GM12878 (cell line): ENCODE results near the gene SUFU. TPM values are rescaled to one million over a fixed set of nuclear protein-coding genes. Genes with fewer than 3 reads are reported as not detected.

Source experiments
- ATAC-seq: fragments of 200-7000 bp; cut with Tn5 transposase; 3 replicates; pipeline ENCODE4 v1.9.1; 2020; ENCODE audit warnings: mild to moderate bottlenecking, moderate library complexity
- BruUV-seq: library from RNA; stranded (reverse); fragments of 400-500 nt; replicated peaks from 2 replicates; lab custom pipeline; 2021; lab: Mats Ljungman, UMichigan
- CTCF ChIA-PET: fragments of 300-600 bp; sonication (Branson Sonifier 250); formaldehyde crosslinking; extraction: SDS; loops from one replicate; lab custom pipeline; 2021; ENCODE audit warnings: inconsistent platforms; lab: Yijun Ruan, JAX
- POLR2A ChIA-PET: fragments of 350-600 bp; formaldehyde crosslinking; extraction: SDS; loops from one replicate; lab custom pipeline; 2021; ENCODE audit warnings: inconsistent platforms; lab: Charles Lee
- RAD21 ChIA-PET: fragments of 300-600 bp; sonication (Branson Sonifier 250); formaldehyde crosslinking; loops from one replicate; lab custom pipeline; 2023; ENCODE audit warnings: antibody characterized with exemption; ENCODE audit not compliant: unreplicated experiment; lab: Charles Lee
- SMC1A ChIA-PET: fragments of 300-600 bp; sonication (Branson Sonifier 250); formaldehyde crosslinking; loops from one replicate; lab custom pipeline; 2023; ENCODE audit not compliant: unreplicated experiment, uncharacterized antibody; lab: Charles Lee
- DNase-seq: peaks from one replicate; pipeline ENCODE4 v3.0.0-alpha.2; 2011; ENCODE audit warnings: low read depth, low spot score
- FAIRE-seq: peaks from 3 replicates; lab custom pipeline; 2011; peaks lifted over from hg19 to GRCh38; lab: Jason Lieb, UNC
- H2AFZ ChIP-seq: 2 replicates; pipeline ENCODE4 v1.6.0; 2011; ENCODE audit warnings: low read depth, low read length, control low read depth; ENCODE audit not compliant: control insufficient read depth
- H3K27ac ChIP-seq: 2 replicates; pipeline ENCODE4 v1.5.1; 2011; ENCODE audit warnings: control low read depth; ENCODE audit not compliant: control insufficient read depth, insufficient read depth
- H3K27me3 ChIP-seq, 2 experiments: replicated peaks in 1 of 2; 2 replicates each; pipeline versions ENCODE4 v1.6.0 to v1.6.1; 2011; ENCODE audit warnings: low read length in 1 of 2; ENCODE audit not compliant: control insufficient read depth in 2 of 2, insufficient read depth in 2 of 2
- H3K36me3 ChIP-seq, 2 experiments: 2 replicates each; pipeline ENCODE4 v1.5.1; 2011; ENCODE audit warnings: low read length in 1 of 2; ENCODE audit not compliant: control insufficient read depth in 2 of 2, insufficient read depth in 2 of 2
- H3K4me1 ChIP-seq: 2 replicates; pipeline ENCODE4 v1.6.1; 2011; ENCODE audit warnings: mild to moderate bottlenecking, low read length, moderate library complexity, mixed read lengths; ENCODE audit not compliant: control insufficient read depth, insufficient read depth
- H3K4me2 ChIP-seq: 2 replicates; pipeline ENCODE4 v1.6.0; 2011; ENCODE audit warnings: control low read depth; ENCODE audit not compliant: control insufficient read depth, insufficient read depth
- H3K4me3 ChIP-seq: fragments of 200-600 bp; sonication (generic); 2 replicates; pipeline ENCODE4 v1.5.1; 2016
- H3K79me2 ChIP-seq: 2 replicates; pipeline ENCODE4 v1.6.0; 2011; ENCODE audit warnings: low read length; ENCODE audit not compliant: control insufficient read depth, insufficient read depth
- H3K9ac ChIP-seq: 2 replicates; pipeline ENCODE4 v1.8.0; 2011; ENCODE audit warnings: low read length, control low read depth, mixed read lengths; ENCODE audit not compliant: control insufficient read depth, insufficient read depth
- H3K9me3 ChIP-seq: replicated peaks from 3 replicates; pipeline ENCODE4 v1.5.1; 2011; ENCODE audit warnings: mild to moderate bottlenecking, low read length; ENCODE audit not compliant: control insufficient read depth, insufficient read depth
- H4K20me1 ChIP-seq: 2 replicates; pipeline ENCODE4 v1.6.0; 2011; ENCODE audit not compliant: control insufficient read depth, insufficient read depth
- ASH2L ChIP-seq: fragments of 300-600, 200-600 bp; sonication (generic); IDR thresholded peaks from 2 replicates; pipeline ENCODE4 v1.6.1; 2017; ENCODE audit warnings: low read depth, mild to moderate bottlenecking, borderline replicate concordance
- ATF7 ChIP-seq: fragments of 450-650 bp; IDR thresholded peaks from 2 replicates; pipeline ENCODE4 v1.6.1; 2016; ENCODE audit warnings: low read depth, mild to moderate bottlenecking
- CBFB ChIP-seq: IDR thresholded peaks from 2 replicates; pipeline ENCODE4 v1.6.1; 2016; ENCODE audit warnings: antibody characterized with exemption, low read depth
- CBX3 ChIP-seq: fragments of 200-600 bp; sonication (generic); IDR thresholded peaks from 2 replicates; pipeline ENCODE4 v1.6.1; 2016; ENCODE audit warnings: low read depth, borderline replicate concordance
- CHD4 ChIP-seq: fragments of 200-600 bp; sonication (generic); IDR thresholded peaks from 2 replicates; pipeline ENCODE4 v1.6.1; 2016; ENCODE audit warnings: mild to moderate bottlenecking
- CREM ChIP-seq: IDR thresholded peaks from 2 replicates; pipeline ENCODE4 v1.6.1; 2014; ENCODE audit warnings: antibody characterized with exemption, low read depth
- FOXM1 ChIP-seq: IDR thresholded peaks from 2 replicates; pipeline ENCODE4 v1.6.1; 2012; ENCODE audit warnings: low read depth, mild to moderate bottlenecking, inconsistent platforms, low read length, moderate library complexity
- IRF5 ChIP-seq: fragments of 450-650 bp; IDR thresholded peaks from 2 replicates; pipeline ENCODE4 v1.6.1; 2017; ENCODE audit warnings: borderline replicate concordance
- KAT2A ChIP-seq: conservative IDR thresholded peaks from 2 replicates; pipeline ENCODE4 v1.6.1; 2011; ENCODE audit warnings: low read depth, low read length; ENCODE audit not compliant: control insufficient read depth
- MEF2B ChIP-seq: fragments of 450-650 bp; IDR thresholded peaks from 2 replicates; pipeline ENCODE4 v1.6.1; 2018; ENCODE audit warnings: mild to moderate bottlenecking, moderate library complexity; ENCODE audit not compliant: partially characterized antibody, poor library complexity, severe bottlenecking
- NR2C1 ChIP-seq: fragments of 450-650 bp; IDR thresholded peaks from 2 replicates; pipeline ENCODE4 v1.6.1; 2017; ENCODE audit warnings: antibody characterized with exemption, mild to moderate bottlenecking, moderate library complexity
- RELB ChIP-seq: fragments of 450-650 bp; IDR thresholded peaks from 2 replicates; pipeline ENCODE4 v1.6.1; 2017; ENCODE audit warnings: low read depth, mild to moderate bottlenecking, moderate library complexity
- SIN3A ChIP-seq: IDR thresholded peaks from 2 replicates; pipeline ENCODE4 v1.6.1; 2012; ENCODE audit warnings: low read depth, low read length, improper control_type of control experiment
- SIX5 ChIP-seq: IDR thresholded peaks from 2 replicates; pipeline ENCODE4 v1.6.1; 2011; ENCODE audit warnings: mild to moderate bottlenecking, low read depth, low read length, moderate library complexity; ENCODE audit not compliant: severe bottlenecking
- SMAD5 ChIP-seq: IDR thresholded peaks from 2 replicates; pipeline ENCODE4 v1.6.1; 2016; ENCODE audit warnings: antibody characterized with exemption, low read depth
- SREBF2 ChIP-seq: IDR thresholded peaks from 2 replicates; pipeline ENCODE4 v1.6.1; 2012; ENCODE audit warnings: mild to moderate bottlenecking, low read length
- SRF ChIP-seq, 2 experiments: IDR thresholded peaks; 2 replicates each; pipeline ENCODE4 v1.6.1; 2011; ENCODE audit warnings: low read depth in 2 of 2, low read length in 2 of 2, mild to moderate bottlenecking in 1 of 2, moderate library complexity in 1 of 2
- TARDBP ChIP-seq: IDR thresholded peaks from 2 replicates; pipeline ENCODE4 v1.6.1; 2016; ENCODE audit warnings: borderline replicate concordance
- ZNF207 ChIP-seq: fragments of 450-650 bp; IDR thresholded peaks from 2 replicates; pipeline ENCODE4 v1.6.1; 2014; ENCODE audit warnings: antibody characterized with exemption, mild to moderate bottlenecking, borderline replicate concordance
- ZNF622 ChIP-seq: fragments of 450-650 bp; IDR thresholded peaks from 2 replicates; pipeline ENCODE4 v1.6.1; 2017; ENCODE audit warnings: mild to moderate bottlenecking, inconsistent platforms
- ZSCAN29 ChIP-seq: fragments of 450-650 bp; IDR thresholded peaks from 2 replicates; pipeline ENCODE4 v1.6.1; 2017; ENCODE audit warnings: mild to moderate bottlenecking, moderate library complexity
- WGBS: methylation state at CpG from one replicate; pipeline ENCODE4 v1.1.6; 2016; ENCODE audit warnings: low lambda C conversion rate; ENCODE audit not compliant: insufficient replicate concordance, insufficient coverage; ENCODE audit errors: missing lambda C conversion rate; 5-methylcytosine and 5-hydroxymethylcytosine counted together
- in situ Hi-C: fragments of 300-500 bp; cut with MboI; formaldehyde crosslinking; loops from 9 replicates; pipeline ENCODE4 v1.14.3; 2018; ENCODE audit warnings: mixed read lengths
- intact Hi-C: fragments of 100-400 bp; cut with micrococcal nuclease; formaldehyde crosslinking; loops from one replicate; pipeline ENCODE4 v1.14.2; 2022; ENCODE audit not compliant: unreplicated experiment
- polyA plus RNA-seq, 11 experiments: library from polyadenylated mRNA; depleted of rRNA in 4 of 11; unstranded in 6 of 11; stranded (reverse) in 5 of 11; fragments of >200 nt; fragmentation: Nextera tagmentation in 4 of 11; fragmentation: Illumina TruSeq in 1 of 11; extraction: Ambion mirVana in 4 of 11; extraction: Trizol in 1 of 11; gene quantifications; 1 replicate in 1 of 11; 2 replicates in 10 of 11; pipeline versions ENCODE4 v1.2.1 to v1.2.3, GENCODE V29; 2011 to 2016; ENCODE audit warnings: inconsistent platforms in 2 of 11, missing spikeins in 2 of 11, low read depth in 1 of 11
- total RNA-seq, 4 experiments: library from RNA; depleted of rRNA in 3 of 4; stranded (reverse); fragments of >200 nt in 3 of 4; fragmentation: Illumina TruSeq in 1 of 4; extraction: Trizol in 1 of 4; gene quantifications; 2 replicates each; pipeline versions ENCODE4 v1.2.1 to v1.2.3, GENCODE V29; 2013 to 2021

The SUFU gene
- total and polyA plus RNA-seq, 10 of the 15 experiments (the other 5 are each of a cell fraction or from before 2014, with no cell fraction given): 0.68 to 7.7 (median 2.4) TPM

GRCh38 chr10:102593804-102594079 lies 90.0 kb downstream of the SUFU start (continued):
- no peak for TF ChIP-seq CBFB
- TF ChIP-seq IRF5: no peak
- no peak for TF ChIP-seq KAT2A

- H3K79me2 ChIP-seq: no peaks in the 10 kb centered on the region
- POLR2A ChIA-PET: no interaction called here
- in situ Hi-C loops (no loop called here), intact Hi-C loops (loop anchor here (5.0 kb wide), 1 partner anchor 93 kb away; the partner anchor contains the start of genes ACTR1A and SUFU)
- no peak overlapping the region for H2AFZ ChIP-seq
- no peak overlapping the region for H3K9ac ChIP-seq
- peaks cover 2 to 9% of the 10 kb centered on the region in 2 experiments; a peak in 2 of 4 replicates for H3K36me3 ChIP-seq
- 95% methylated on average over 2 of the region's 2 CpGs for WGBS
- SMC1A ChIA-PET: interaction anchor here (1.2 to 1.7 kb wide), 3 partner anchors 11 to 116 kb away, joined by 3 to 8 read pairs (median 5); no protein-coding TSS in a partner anchor
- H4K20me1 ChIP-seq: no peaks in the 10 kb centered on the region
- no peaks in the 10 kb centered on the region for H3K4me1 ChIP-seq
- no peaks in the 10 kb centered on the region for H3K9me3 ChIP-seq
- no TSS peak for BruUV-seq
- no peak for DNase-seq
- no peak overlapping the region for H3K4me3 ChIP-seq
- no peak overlapping the region for H3K27ac ChIP-seq
- no peak for FAIRE-seq
- RAD21 ChIA-PET: interaction anchor here (1.7 kb wide), 1 partner anchor 88 kb away, joined by 4 read pairs; no protein-coding TSS in a partner anchor
- H3K27me3 ChIP-seq: no peaks in the 10 kb centered on the region
- CTCF ChIA-PET: interaction anchor here (0.7 to 6.3 kb wide), 9 partner anchors 9 to 365 kb away, joined by 3 to 40 read pairs (median 6); partner anchors contain the start of genes ACTR1A and SUFU
- H3K4me2 ChIP-seq: no peak overlapping the region
- no peak for ATAC-seq
- TF ChIP-seq ZSCAN29 (no peak), NR2C1 (no peak), TARDBP (no peak), ASH2L (no peak), ATF7 (no peak), FOXM1 (no peak), ZNF207 (no peak), SIN3A (no peak), KAT2A (no peak), SIX5 (no peak), CBX3 (no peak), SREBF2 (no peak), CHD4 (no peak), MEF2B (no peak), CREM (no peak), SMAD5 (no peak), SRF (IDR thresholded peaks at IDR 0.05; ENCODE audit: low read depth in 2 of 2, low read length in 2 of 2) (no peak), ZNF622 (no peak), RELB (no peak)
These were observed 91.5 kb downstream of the SUFU start for GRCh38 chr10:102595293-102595692.
